Measurements from ENCODE around the gene SLC25A10.

SLC25A10 gene

DNA sequence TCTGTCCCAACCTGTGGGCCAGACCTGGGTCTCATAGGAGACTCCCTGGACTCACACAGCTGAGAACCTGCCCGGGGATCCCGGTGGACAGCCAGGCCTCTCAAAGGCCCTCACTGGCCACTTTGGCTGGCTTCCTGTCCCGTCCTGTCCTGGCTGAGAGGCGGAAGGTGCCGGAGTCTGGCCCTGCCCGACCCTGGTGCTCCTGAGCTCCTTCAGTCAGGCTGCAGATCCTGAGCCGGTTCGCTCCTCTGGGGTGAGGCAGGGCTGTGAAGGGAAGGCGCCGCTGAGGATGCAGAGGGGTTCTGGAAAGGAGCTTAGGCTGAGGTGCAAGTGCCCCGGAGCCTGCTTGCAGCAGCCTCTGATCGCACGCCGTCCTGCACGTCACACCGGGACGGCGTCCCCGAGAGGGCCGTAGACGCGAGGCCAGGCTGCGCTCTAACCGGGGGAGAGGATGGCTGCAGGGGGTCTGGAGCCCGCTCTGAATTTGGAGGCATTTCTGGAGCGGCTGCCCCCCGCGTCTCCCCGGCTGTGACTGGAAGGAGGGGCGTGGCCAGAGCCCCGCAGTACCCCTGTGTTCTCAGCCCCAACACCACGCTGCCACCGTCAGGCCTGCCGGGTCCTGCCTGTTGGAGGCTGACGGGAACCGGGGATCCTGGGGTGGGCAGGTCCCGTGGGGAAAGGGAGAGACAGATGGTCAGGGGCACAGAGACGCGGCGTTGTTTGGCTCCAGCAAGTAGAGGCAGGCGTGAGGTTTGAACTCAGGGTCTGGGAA lies 24.1 kb upstream of the SLC25A10 start:
- no peak for DNase-seq

DNA sequence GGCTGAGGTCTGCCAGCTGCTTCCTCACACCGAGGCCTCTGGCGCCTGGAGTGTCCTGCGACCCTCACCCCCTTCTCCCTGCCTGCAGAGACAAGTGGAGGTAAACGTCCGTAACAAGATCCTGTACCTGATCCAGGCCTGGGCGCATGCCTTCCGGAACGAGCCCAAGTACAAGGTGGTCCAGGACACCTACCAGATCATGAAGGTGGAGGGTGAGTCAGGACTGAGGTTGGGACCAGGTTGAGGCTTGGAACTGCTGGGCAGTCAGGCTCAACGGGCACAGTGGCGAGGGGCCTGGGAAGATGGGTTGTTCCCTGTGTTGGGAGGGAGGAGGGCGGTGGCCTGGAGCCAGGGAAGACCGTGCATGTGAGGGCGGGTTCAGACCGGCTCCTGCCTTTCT lies 23.5 kb upstream of the SLC25A10 start:
- DNase-seq: no peak

DNA sequence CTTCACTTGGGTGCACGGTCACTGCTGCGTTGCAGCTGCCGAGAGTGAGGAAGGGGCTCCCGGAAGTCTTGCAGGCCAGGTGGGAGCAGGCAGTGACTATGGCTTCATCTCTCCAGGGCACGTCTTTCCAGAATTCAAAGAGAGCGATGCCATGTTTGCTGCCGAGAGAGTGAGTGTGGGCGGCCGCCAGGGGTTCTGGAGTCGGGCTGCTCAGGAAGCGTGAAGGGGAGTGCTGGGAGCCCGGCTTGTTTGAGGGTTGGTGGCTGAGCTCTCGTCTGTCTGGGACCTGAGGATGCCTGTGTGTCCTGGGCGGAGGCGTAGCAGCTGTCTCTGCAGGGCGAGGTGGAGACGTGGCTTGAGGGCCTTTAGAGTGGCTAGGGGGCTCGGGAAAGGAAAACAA lies 22.0 kb upstream of the SLC25A10 start:
- no peak for DNase-seq

DNA sequence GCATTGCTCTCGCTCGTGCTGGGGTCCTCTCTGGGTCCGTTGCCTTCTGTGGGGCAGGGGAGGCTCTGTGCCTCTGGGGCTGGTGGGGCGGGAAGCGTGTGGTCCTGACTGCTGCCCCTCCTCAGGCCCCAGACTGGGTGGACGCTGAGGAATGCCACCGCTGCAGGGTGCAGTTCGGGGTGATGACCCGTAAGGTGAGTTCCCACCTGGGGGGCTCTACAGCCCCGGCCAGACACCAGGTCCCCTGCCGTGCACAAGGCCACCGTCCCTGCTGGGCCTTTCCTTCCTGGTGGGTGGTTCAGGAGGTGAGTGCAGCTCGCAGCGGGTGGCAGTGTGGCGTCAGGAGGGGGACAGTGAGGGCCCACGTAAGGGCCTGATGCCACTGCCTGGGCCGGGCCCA lies 21.5 kb upstream of the SLC25A10 start:
- no peak for DNase-seq

DNA sequence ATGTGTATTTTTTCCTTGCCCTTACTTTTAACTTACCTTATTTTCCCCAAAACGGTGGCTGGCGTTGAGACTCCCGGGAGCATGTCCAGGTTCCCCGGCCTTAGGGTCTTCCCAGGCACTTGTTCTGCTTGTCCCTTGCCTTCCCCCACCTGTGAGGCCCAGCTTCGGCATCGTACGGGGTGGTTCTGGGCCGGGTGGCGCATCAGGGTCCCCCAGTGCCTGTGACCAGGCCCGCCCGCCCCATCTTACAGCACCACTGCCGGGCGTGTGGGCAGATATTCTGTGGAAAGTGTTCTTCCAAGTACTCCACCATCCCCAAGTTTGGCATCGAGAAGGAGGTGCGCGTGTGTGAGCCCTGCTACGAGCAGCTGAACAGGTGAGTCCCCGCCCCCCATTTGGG lies 20.9 kb upstream of the SLC25A10 start:
- no peak for DNase-seq

DNA sequence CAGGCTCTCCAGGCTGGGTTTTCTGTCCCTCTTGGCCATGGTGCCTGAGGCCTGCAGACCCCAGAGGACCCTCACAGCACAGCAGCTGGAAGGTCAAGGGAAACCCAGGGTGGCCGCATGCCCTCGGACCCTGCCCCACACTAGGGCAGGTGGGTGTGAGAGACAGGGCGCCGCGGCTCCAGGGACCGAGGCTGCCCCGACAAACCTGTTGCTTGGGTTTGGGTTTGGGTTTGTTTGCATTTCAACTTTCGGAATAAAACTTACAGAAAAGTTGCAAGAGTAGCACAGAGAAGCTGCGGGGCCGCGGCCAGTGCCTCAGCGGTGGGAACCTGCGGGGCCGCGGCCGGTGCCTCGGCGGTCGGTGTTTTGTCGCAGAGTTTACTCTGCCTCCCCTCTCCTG lies 20.5 kb upstream of the SLC25A10 start:
- DNase-seq: no peak

DNA sequence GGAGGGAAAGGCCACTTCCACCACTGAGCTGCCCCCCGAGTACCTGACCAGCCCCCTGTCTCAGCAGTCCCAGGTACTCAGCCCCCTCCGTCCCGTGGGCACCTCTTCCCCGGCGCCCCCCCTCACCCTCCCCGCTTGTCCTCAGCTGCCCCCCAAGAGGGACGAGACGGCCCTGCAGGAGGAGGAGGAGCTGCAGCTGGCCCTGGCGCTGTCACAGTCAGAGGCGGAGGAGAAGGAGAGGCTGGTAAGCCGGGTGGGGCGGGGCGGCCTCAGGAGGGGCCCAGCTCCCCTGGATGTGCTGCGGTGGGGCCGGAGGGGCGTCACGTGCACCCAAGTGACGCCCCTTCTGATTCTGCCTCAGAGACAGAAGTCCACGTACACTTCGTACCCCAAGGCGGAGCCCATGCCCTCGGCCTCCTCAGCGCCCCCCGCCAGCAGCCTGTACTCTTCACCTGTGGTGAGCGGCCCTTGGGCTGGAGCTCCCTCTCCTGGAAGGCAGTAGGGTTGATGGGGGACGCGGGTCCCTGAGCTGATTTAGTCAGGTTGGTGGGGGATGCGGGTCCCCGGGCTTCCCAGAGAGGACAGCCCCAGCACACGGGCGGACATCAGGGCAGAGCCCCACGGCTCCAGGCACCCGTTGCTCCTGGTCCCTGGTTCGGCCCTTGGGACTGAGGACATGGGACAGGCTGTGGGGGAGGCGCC lies 18.4 kb upstream of the SLC25A10 start:
- no peak for DNase-seq

DNA sequence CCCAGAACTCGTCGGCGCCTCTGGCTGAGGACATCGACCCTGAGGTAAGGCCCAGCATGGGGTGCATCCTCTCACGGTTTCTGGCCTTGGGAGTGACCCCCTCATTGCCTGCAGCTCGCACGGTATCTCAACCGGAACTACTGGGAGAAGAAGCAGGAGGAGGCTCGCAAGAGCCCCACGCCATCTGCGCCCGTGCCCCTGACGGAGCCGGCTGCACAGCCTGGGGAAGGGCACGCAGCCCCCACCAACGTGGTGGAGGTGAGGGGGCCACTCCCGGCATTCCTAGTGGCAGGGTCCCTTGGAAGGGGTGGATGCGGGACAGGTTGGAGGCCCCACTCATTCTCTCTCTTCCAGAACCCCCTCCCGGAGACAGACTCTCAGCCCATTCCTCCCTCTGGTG lies 17.3 kb upstream of the SLC25A10 start:
- DNase-seq: no peak

DNA sequence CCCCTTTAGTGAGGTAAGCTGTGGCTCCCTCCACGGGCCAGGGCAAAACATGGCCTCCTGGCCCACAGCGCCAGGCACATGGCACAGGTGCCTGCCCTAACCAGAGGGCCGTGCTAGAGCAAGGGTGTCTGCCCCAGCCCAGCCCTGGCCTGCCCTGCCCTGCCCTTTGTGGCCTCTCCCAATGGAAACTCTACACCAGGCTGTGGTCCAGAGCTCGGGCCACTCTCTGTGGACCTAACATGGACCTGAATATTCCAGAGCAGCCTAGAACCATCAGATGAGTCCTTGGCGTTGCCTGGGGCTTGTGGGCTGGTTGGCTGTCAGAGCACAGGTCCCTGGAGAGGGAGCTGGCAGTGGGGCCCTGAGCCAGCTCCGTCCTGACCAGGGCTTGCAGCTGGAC lies 16.9 kb upstream of the SLC25A10 start:
- no peak for DNase-seq

DNA sequence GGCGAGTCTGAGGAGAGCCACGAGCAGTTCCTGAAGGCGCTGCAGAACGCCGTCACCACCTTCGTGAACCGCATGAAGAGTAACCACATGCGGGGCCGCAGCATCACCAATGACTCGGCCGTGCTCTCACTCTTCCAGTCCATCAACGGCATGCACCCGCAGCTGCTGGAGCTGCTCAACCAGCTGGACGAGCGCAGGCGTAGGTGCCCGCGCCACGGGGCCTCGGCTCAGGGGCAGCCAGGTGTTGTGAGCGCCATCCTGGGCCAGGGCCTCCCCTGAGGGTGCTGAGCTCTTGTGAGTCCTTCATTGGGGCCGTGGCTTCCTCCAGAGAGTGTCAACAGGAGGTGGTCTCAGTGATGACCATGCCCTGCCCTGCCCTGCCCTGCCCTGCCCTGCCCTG lies 16.3 kb upstream of the SLC25A10 start:
- DNase-seq: no peak

DNA sequence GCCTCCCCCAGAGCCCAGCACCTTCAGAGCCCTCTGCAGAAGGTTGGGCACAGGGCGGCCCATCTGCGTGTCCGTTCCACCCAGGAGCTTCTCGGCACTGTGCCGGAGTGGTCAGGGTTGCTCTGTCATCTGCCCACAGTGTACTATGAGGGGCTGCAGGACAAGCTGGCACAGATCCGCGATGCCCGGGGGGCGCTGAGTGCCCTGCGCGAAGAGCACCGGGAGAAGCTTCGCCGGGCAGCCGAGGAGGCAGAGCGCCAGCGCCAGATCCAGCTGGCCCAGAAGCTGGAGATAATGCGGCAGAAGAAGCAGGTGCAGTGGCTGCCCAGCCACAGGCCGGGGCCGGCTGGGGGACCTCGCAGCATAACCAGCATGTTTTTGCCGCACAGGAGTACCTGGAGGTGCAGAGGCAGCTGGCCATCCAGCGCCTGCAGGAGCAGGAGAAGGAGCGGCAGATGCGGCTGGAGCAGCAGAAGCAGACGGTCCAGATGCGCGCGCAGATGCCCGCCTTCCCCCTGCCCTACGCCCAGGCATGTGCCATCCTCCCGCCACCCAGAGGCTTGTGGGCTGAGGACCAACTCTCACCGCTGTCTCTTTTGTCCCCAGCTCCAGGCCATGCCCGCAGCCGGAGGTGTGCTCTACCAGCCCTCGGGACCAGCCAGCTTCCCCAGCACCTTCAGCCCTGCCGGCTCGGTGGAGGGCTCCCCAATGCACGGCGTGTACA lies 15.7 kb upstream of the SLC25A10 start:
- no peak for DNase-seq

DNA sequence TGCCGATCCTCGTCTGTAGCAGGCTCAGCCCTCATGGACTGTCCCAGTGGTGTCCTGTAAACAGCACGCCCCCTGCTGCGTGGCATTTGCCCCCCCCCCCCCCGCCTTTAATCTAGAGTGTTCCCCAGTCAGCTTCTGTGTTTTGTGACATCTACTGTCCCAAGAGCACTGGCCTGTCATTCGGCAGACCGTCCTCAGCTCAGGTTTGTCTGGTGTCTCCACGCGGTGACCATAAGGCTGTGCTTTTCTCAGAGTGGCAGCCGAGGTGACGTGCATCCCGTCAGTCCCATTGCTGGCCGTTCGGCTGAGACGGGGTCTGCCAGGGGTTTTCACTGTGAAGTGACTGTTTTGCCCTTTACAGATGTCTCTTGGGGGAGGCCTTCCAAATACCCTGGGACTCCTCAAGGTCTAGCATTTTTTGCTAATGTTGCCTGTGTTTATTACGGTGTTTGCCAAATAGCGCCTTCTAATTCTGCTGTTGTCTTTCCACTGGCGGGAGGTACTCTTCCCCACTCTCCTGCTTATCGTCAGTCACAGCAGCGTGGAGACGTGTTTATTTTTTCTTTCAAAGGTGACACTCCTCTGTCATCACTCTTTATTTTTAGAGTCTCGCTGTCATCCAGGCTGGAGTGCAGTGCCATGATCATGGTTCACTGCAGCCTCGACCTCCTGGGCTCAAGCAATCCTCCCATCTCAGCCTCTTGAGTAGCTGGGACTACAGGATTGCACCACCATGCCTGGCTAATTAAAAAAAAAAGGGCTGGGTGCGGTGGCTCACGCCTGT lies 14.6 kb upstream of the SLC25A10 start:
- no peak for DNase-seq

DNA sequence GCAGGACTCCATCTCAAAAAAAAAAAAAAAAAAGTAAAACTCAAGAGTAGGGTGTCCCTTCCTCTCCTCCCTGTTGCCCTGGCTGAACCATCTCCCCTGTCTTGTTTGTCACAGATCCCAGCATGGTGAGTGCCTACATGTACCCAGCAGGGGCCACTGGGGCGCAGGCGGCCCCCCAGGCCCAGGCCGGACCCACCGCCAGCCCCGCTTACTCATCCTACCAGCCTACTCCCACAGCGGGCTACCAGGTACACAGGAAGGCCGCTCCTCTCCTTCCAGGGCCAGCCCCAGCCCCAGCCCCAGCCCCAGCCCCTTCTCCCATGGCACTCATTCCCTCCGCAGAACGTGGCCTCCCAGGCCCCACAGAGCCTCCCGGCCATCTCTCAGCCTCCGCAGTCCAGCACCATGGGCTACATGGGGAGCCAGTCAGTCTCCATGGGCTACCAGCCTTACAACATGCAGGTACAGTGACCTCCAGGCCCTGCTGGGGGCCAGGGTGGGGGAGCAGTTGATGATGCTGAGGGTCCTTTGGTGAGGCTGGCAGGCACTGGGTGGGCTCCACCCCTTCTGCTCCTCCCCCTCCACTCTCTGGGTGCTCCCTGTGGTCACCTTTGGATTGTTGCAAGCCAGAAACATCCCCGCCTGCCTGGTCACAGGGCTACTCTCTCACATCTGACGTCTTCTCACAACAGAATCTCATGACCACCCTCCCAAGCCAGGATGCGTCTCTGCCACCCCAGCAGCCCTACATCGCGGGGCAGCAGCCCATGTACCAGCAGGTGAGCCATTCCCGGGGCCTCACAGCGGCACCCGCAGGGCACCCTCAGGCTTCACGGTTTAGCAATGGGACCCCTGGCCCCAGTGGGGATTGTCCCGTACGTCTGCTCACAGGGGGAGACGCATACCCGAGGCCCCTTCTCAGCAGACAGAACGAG lies 11.5 kb upstream of the SLC25A10 start:
- no peak for DNase-seq

DNA sequence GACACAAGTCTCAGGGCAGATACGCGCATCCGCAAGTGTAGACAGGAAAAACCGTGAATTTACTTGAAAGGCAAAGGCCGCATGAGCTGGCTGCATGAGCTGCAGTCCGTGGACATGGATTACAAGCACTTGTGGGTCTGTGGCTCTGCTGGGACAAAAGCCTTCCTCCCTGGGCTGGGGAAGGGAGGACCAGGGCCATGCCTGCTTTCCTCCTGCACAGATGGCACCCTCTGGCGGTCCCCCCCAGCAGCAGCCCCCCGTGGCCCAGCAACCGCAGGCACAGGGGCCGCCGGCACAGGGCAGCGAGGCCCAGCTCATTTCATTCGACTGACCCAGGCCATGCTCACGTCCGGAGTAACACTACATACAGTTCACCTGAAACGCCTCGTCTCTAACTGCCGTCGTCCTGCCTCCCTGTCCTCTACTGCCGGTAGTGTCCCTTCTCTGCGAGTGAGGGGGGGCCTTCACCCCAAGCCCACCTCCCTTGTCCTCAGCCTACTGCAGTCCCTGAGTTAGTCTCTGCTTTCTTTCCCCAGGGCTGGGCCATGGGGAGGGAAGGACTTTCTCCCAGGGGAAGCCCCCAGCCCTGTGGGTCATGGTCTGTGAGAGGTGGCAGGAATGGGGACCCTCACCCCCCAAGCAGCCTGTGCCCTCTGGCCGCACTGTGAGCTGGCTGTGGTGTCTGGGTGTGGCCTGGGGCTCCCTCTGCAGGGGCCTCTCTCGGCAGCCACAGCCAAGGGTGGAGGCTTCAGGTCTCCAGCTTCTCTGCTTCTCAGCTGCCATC lies 10.6 kb upstream of the SLC25A10 start:
- DNase-seq: no peak

DNA sequence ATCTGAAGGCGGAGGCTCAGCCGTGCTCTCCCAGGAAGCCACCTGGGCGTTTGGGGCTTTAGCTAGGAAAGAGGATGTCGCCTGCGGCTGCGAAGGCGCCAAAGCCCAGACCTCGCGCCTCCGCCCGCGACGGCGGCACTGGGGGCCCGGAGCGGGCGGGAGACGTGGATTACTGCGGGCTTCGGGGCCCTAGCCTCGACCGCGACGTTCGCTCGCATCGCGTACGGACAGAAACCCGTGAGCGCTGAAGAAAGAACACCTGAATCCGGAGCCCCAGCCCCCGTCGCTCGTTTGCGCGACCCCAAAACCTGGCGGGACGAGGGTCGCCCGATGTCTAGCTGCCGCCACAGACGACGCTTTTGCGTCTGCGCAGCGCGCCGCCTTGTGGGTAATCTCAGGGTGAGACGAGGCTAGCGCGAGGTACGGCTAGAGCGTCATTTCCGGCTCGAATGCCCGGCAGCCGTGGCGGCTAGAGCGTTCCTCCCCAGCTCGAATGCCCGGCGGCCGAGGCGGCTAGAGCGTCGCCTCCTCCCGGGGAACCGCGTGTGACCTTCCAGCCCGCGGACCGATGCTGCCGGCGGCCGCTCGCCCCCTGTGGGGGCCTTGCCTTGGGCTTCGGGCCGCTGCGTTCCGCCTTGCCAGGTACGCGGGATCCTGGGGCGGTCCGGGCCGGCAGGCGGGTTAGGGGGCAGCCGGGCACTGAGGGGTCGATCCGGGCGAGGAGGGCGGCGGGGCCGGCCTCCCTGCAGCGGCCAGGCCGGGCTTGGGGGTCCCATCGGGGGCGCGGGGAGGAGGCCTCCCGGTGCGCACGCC lies 8.9 kb upstream of the SLC25A10 start, which contains the start of gene MRPL12:
Gene MRPL12, plus strand, starts transcription at position 434 of the 813 bp plus-strand sequence. Its CDS starts 135 bp downstream, at position 569.
- DNase-seq: peak; percentile 98

DNA sequence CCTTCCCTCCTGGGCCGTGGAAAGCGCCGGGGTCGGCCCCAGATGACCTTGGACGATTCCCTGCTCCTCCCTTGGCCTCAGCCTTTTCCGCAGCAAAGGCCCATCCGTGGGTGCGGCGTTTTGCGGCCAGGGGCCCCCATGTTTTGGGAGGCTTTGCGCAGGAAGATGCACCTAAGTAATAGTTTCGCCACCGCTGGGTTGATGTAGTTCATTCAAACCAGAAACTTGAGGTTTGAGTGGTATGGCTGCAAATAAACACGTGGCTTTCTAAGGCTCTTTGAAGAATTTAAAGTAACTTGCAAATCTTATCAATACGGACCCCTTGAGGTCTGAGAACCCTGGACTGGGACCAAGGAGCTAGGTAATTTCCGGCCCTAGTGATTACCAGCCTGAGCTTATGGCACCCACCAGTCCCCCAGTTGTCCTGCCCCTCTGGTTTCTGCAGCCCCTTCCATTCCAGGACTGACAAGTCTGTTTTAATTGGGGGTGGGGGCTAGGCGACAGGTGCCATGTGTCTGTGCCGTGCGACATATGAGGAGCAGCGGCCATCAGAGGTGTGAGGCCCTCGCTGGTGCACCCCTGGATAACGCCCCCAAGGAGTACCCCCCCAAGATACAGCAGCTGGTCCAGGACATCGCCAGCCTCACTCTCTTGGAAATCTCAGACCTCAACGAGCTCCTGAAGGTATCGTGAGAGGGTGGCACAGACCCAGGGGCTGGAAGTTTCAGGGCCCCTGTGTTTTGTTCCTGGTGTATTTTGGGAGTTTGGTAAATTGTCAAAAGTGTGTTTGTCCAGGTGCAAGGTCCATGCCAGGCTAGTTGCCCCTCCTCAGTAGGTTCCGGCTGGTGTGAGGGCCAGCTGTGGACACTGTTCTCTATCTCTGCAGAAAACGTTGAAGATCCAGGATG lies 8.1 kb upstream of the SLC25A10 start:
- DNase-seq: peak; percentile 38

DNA sequence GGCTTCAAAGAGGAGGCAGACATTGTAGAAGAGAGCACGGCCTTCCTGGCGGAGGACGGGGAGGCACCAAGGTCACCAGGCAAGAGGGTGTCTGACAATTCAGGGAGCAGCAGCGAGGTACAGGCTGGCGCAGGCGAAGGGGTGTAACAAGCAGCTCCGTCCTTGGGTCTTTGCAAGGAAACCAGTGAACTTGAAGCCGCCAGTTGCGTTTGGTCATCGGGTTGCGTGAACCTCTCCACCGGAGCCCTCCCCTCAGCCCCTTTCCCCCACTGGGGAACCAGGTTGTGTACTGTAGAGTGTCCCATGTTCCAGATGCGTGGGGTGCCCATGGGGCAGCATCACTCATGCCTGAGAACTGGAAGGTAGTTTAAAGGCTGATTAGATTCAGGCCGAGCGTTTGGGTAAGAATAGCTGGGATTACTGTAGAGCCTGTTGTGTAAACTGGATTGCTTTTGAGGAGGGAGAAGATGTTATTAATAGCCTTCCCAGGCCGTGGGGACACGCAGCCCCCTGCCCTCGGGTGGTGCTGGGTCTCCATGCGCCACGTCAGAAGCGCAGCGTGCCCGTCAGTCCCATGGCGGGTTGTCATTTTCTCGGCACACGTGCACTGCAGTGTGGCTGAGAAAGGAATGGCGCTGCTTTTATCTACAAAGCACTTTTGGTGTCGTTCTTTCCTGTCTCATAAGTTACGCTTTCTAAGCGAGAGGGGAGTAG lies 6.4 kb upstream of the SLC25A10 start:
- DNase-seq: no peak

DNA sequence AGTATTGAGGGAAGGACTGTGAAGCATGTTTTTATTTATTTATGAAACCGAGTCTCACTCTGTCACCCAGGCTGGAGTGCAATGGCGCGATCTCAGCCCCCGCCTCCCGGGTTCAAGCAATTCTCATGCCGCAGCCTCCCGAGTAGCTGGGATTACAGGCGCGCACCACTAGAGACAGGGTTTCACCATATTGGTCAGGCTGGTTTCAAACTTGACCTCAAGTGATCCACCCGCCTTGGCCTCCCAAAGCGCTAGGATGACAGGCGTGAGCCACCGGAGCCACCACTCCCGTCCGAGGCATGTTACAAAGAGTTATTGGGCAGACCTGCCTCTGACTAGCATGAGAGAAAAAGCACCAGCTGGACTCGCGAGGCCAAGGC lies 5.9 kb upstream of the SLC25A10 start:
- no peak for DNase-seq

Data from NCI-H69 (cell line).